Measurements from ENCODE around the gene PTK7.

The PTK7 gene

GRCh38 chr6:43086022-43086658 is 10.0 kb downstream of the PTK7 start:
- no peak for DNase-seq (ENCODE audit: low read depth in 2 of 2)

GRCh38 chr6:43088654-43089056 is 12.5 kb downstream of the PTK7 start:
- DNase-seq (ENCODE audit: low read depth in 2 of 2), result no peak

GRCh38 chr6:43089467-43089866 is 13.4 kb downstream of the PTK7 start:
- DNase-seq (ENCODE audit: low read depth in 2 of 2), result no peak

- no peak for DNase-seq (ENCODE audit: low read depth in 2 of 2)
Measured at GRCh38 chr6:43089874-43090558, 13.9 kb downstream of the PTK7 start.

DNA sequence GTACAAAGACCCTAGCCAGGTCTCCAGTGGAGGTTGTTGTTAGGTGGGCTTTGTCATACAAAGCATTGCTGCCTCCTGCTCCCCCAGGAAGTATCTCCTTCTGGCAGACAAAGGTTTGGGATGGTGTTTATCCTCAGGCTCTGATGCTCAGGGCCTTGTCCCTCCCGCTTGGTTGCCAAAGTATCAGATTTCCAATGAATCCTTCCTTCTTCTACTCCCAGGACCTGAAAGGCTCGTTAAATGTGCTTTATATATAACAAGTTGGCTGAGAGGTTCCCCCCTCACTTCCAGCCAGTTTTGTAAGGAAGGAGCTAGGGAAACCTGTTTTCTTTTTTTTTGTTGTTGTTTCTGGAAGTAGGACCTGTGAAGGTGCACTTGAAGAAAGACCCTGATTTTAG is 14.4 kb downstream of the PTK7 start:
- no peak for DNase-seq (ENCODE audit: low read depth in 2 of 2)

GRCh38 chr6:43091020-43091419 is 14.9 kb downstream of the PTK7 start:
- DNase-seq (ENCODE audit: low read depth in 2 of 2), result no peak

DNA sequence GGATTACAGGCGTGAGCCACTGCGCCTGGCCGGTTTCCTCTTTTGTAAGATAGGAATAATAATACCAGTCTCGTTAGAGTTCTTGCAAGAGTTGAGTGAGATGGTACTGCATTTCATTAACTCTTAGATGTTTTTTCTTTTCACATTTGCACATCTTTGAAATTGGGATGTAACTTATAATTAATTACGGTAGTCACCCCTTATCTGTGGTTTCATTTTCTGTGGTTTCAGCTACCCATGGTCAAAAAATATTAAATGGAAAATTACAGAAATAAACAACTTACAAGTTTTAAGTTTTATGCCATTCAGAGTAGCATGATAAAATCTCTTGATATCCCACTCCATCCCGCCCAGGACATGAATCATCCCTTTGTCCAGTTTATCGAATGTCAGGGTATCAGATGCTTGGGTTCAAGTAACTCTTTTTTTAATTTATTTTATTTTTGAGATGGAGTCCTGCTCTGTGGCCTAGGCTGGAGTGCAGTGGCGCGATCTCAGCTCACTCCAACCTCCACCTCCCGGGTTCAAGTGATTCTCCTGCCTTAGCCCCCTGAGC is 15.4 kb downstream of the PTK7 start:
- DNase-seq (ENCODE audit: low read depth in 2 of 2), result no peak

DNA sequence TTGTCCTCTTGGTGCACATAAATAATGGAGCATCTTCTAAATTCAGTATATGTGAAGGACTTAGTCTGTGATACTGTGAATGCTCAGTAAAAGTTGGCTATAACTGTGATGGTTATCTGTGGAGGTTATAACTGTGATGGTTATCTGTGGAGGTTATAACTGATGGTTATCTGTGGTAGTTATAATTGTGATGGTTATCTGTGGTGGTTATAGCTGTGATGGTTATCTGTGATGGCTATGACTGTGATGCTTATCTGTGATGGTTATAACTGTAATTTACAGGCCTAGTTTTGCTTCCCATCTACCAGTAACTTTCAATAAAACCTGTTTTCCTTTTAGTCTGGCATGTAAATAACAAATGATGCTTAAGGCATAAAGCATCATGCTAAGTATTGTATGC is 16.5 kb downstream of the PTK7 start:
- no peak for DNase-seq (ENCODE audit: low read depth in 2 of 2)

- no peak for DNase-seq (ENCODE audit: low read depth in 2 of 2)
Measured at GRCh38 chr6:43093436-43094289, 17.5 kb downstream of the PTK7 start.

DNA sequence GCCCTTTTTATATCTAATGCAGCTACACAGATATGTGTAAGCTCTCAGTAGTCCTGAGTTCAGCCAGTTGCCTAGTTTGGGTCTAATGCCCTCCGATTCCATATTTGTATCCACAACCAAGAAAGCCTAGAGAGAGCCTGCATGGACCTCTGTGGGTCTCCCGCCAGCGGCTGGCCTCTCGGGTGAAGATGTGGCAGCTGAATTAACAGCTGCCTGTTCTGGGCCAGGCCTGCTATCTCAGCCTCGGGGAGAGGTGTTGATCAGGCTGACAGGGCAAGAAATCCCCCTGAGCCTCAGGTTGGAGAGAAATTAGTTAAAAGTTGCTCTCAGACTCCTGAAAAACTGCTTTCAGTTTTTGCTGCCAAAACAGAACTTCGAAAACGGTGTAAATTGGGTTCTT is 19.8 kb downstream of the PTK7 start:
- DNase-seq (ENCODE audit: low read depth in 2 of 2), result no peak

DNA sequence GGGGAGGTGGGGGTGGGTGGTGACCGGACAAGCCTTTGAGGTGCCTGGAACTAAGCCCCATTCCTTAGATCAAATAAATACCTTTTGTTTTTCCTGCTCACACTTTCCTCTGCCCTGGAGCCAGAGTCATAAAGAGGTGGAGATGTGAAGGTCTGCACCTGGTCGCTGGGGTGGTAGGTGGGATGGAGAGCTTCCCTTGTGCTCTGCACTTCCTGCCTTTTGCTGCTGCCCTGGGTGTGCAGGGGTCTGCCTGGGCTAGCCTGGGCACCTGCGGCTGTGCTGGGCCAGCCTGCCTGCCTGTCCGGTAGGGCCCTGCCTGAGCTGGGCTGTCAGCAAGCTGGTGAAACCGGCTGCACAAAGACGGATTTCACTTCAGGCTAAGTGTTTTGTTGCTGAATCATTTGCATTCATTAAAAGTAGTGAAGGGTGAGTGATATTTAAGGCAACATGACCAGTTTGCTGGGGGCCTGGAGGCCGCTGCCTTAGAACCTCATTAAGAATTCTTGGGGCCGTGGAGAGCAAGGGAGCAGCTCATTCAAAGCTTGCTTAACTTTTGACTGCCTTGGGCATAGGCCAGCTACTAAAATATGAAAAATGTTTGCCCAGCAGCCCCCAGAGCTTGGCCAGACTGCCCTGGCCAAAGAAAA is 20.5 kb downstream of the PTK7 start:
- no peak for DNase-seq (ENCODE audit: low read depth in 2 of 2)

DNA sequence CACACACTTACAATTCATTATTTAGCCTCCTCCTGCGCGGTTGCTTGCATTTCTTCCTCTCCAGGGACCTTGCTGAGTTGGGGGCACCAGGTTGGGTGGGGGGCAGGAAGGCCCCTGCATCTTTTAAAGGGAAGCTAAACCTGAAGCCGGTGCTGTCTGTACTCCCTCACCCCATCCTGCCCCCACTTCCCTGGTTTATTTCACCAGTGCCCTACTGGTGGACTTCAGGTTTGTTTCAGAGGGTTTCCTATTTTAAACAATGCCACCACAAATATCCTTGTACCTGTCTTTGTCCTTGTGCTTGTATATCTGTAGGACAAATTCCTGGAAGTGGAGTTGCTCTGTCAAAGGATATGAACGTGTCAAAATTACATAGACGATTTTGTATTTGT is 21.0 kb downstream of the PTK7 start:
- DNase-seq (ENCODE audit: low read depth in 2 of 2), result no peak

DNA sequence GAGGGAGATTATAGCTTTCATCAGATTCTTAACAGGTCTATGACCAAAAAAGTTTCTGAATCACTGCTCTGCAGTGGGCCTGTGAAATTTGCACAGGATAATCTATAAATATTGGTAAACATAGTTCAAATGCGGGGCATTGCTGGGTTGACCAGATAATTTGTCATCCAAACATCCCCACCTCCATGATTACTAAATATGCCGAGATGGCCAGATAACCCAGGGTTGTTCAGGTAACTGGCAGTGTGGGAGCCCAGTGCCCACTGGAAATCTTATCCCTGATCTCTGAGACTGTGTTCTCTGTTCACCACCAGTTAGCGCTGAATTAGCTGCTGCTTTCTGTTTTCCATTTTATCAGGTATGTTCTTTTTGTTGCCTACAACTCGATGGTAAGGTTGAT is 21.4 kb downstream of the PTK7 start:
- DNase-seq (ENCODE audit: low read depth in 2 of 2), result no peak

- DNase-seq (ENCODE audit: low read depth in 2 of 2), result no peak
Measured at GRCh38 chr6:43101497-43101896, 25.4 kb downstream of the PTK7 start.

DNA sequence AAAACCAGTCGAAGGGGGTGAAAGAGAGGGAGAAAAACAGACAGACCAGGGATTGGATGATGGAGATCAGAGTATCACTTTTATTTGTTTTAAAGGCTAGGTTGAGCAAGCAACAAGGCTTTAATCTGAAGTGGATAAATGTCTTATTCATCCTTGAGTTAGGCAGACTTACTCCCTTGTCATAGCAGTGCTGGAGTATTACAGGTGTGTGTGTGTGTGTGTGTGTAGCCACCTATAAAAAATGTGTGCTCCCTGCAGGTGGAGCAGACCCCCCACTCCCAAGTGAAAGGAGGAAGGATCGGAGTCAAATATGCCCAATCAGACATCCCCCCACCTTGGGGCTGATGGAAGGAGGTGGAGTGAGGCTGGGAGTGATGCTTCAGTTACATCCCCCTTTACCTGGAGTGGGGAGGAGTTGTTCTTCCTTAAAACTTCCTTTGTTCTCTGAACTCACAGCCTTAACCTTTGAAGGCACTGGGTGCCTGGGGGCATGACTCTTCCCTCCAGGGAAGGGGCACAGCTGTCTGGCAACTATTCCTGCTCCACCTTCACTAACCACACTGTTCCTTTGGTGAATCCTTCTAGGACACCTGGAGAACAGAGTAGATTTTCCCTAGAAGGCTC is 27.3 kb downstream of the PTK7 start:
- DNase-seq (ENCODE audit: low read depth in 2 of 2), result no peak

GRCh38 chr6:43105538-43106222 is 29.6 kb downstream of the PTK7 start:
- no peak for DNase-seq (ENCODE audit: low read depth in 2 of 2)

DNA sequence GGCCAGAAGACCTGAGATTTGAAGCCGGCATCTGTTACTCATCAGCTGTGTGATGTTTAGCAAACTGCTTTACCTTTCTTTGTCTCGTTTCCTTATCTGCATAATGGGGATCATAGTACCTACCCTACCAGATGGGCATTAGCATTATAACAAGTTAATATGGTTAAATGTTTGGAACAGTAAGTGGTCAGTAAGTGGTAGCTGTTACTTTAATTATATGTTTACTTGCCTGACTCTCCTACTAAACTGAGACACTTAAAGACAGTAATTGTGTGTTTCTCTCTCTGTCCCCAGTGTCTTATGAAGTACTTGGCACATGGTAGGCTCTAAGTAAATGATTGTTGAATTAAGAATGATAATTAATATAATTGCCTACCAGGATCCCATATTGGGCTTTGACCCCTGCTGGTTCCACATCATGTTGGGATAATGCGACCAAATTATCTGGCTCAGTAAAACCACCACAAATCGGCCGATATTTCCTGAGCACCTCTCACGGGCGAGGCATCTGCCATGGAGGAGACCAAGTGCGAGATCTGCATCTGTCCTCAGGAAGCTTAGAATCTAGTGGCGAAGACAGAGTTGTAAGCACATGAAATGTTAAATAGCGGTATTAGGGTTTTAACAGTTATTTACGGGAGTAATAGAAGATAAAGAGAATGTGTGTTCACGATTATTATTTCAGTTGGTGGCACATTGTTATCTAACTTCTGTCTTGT is 31.4 kb downstream of the PTK7 start:
- DNase-seq (ENCODE audit: low read depth in 2 of 2), result no peak

DNA sequence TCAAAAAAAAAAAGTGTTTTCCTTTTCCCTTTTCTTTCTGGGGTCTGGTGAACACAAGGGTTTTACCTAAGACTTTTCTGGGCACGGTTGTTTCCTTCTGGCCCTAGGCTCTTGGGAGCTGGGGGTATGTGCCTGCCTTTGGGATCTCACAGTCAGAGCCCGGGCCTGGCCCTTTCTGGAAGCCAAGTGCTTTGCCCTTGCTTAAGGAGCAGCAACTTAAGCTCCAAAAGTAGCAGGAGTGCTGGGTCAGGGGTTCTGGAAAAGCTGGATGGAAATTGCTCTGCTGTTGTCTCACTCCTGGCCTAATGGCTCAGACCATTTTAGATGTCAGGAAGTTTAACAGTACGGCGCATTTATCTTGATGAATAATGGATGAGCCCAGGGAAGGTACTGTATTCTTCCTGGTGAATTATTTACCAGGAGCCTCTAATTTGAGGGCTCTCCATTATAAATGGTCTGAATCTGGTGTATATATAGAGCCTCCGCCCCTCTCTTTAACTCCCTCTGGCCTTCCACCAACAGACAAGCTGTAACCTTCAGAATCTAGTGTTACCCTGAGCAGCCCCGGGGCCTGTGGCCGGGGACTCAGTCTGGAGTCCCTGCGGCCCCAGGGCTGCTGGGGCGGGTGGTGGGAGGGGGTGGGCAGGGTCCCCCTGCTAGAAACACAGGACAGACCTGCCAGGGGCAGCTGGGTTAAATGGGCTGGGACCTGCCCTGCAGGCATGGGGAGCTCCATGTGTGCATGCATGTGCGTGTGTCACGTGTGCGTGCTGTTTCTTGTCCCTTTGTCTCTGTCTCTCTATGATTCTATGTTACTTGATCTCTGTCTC is 37.5 kb downstream of the PTK7 start:
- DNase-seq (ENCODE audit: low read depth in 2 of 2), result no peak

DNA sequence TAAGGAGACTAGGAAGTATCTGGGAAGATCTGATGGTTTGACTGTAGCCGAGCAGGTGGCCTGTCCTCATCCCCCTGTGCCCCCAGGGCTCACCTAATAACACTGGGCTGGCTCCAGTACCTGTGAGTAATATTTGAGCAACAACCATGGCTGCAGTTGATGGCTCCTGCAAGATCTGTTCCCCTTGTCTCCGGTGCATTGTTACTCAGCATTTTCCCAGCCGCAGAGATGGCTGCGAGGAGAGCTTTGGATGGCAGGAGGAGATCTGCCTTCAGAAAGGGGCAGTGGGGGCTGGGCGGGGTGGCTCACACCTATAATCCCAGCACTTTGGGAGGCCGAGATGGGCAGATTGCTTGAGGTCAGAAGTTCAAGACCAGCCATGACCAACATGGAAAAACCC is 39.3 kb downstream of the PTK7 start:
- DNase-seq (ENCODE audit: low read depth in 2 of 2), result no peak
